ENCODE data around the gene KMT2C. TPM values are rescaled to one million over a fixed set of nuclear protein-coding genes. Genes with fewer than 3 reads are reported as not detected.
"Not testable (repeated sequence)": the region's sequence is repeated elsewhere in the genome, so short reads cannot be mapped to it uniquely, and the experiment has no call there.

Gene KMT2C
- polyA plus RNA-seq (2013, experiment 1 of 4) = 13.7 TPM
- 15.9 TPM for polyA plus RNA-seq (2013, experiment 2 of 4)
- polyA plus RNA-seq (2013, experiment 3 of 4) = 11.5 TPM
- 17.1 TPM for polyA plus RNA-seq (2013, experiment 4 of 4)

GRCh38 chr7:152435384-152436110, at the start of gene KMT2C:
TSS of gene KMT2C (minus strand) at chr7:152436003. CDS start at chr7:152435786, 217 bp downstream.
- no peaks in the 10 kb centered on the region for H3K9me3 ChIP-seq (ENCODE audit: control insufficient read depth, low read length)
- no peaks in the 10 kb centered on the region for H3K4me1 ChIP-seq (ENCODE audit: control insufficient read depth, insufficient read depth, low read length)
- H3K27ac ChIP-seq (ENCODE audit: insufficient read depth, low read depth, low read length, poor library complexity, severe bottlenecking) = peak within 1 kb of the TSS; percentile 85
- peak within 1 kb of the TSS; percentile 85 for H3K4me3 ChIP-seq (ENCODE audit: insufficient read depth, low read depth, low read length)
- peaks cover 7% of the 10 kb centered on the region for H3K27me3 ChIP-seq (ENCODE audit: control insufficient read depth, insufficient read depth, low read length, poor library complexity, severe bottlenecking)
- 0% methylated on average over 107 of the region's 107 CpGs for WGBS, 2 experiments
- H3K36me3 ChIP-seq (ENCODE audit: control insufficient read depth, insufficient read depth, low read length) = no peaks in the 10 kb centered on the region

- no peaks in the 10 kb centered on the region for H3K4me1 ChIP-seq (ENCODE audit: control insufficient read depth, insufficient read depth, low read length)
- H3K36me3 ChIP-seq (ENCODE audit: control insufficient read depth, insufficient read depth, low read length) = no peaks in the 10 kb centered on the region
- H3K4me3 ChIP-seq (ENCODE audit: insufficient read depth, low read depth, low read length) = no peak overlapping the region
- H3K27ac ChIP-seq (ENCODE audit: insufficient read depth, low read depth, low read length, poor library complexity, severe bottlenecking) = no peak overlapping the region
- no peaks in the 10 kb centered on the region for H3K27me3 ChIP-seq (ENCODE audit: control insufficient read depth, insufficient read depth, low read length, poor library complexity, severe bottlenecking)
- 91 to 93% methylated on average over 4 of the region's 4 CpGs for WGBS, 2 experiments
- H3K9me3 ChIP-seq (ENCODE audit: control insufficient read depth, low read length) = no peaks in the 10 kb centered on the region
Observed at GRCh38 chr7:152481082-152481481, 45.3 kb upstream of the KMT2C start.

- H3K4me1 ChIP-seq (ENCODE audit: control insufficient read depth, insufficient read depth, low read length) = no peaks in the 10 kb centered on the region
- H3K36me3 ChIP-seq (ENCODE audit: control insufficient read depth, insufficient read depth, low read length) = no peaks in the 10 kb centered on the region
- H3K4me3 ChIP-seq (ENCODE audit: insufficient read depth, low read depth, low read length) = no peak overlapping the region
- 92 to 93% methylated on average over 4 of the region's 4 CpGs for WGBS, 2 experiments
- no peaks in the 10 kb centered on the region for H3K27me3 ChIP-seq (ENCODE audit: control insufficient read depth, insufficient read depth, low read length, poor library complexity, severe bottlenecking)
- no peak overlapping the region for H3K27ac ChIP-seq (ENCODE audit: insufficient read depth, low read depth, low read length, poor library complexity, severe bottlenecking)
- no peaks in the 10 kb centered on the region for H3K9me3 ChIP-seq (ENCODE audit: control insufficient read depth, low read length)
Observed at GRCh38 chr7:152480664-152481063, 44.9 kb upstream of the KMT2C start.

GRCh38 chr7:152479595-152479994, 43.8 kb upstream of the KMT2C start:
- 92 to 94% methylated on average over 1 of the region's 1 CpG for WGBS, 2 experiments
- Histone ChIP-seq H3K4me3 (ENCODE audit: insufficient read depth, low read depth, low read length) (no peak overlapping the region), H3K27me3 (ENCODE audit: control insufficient read depth, insufficient read depth, low read length, poor library complexity, severe bottlenecking) (no peaks in the 10 kb centered on the region), H3K27ac (ENCODE audit: insufficient read depth, low read depth, low read length, poor library complexity, severe bottlenecking) (no peak overlapping the region), H3K9me3 (ENCODE audit: control insufficient read depth, low read length) (no peaks in the 10 kb centered on the region), H3K36me3 (ENCODE audit: control insufficient read depth, insufficient read depth, low read length) (no peaks in the 10 kb centered on the region), H3K4me1 (ENCODE audit: control insufficient read depth, insufficient read depth, low read length) (no peaks in the 10 kb centered on the region)

GRCh38 chr7:152478140-152478539, 42.3 kb upstream of the KMT2C start:
- 86 to 97% methylated on average over 2 of the region's 2 CpGs for WGBS, 2 experiments
- H3K36me3 ChIP-seq (ENCODE audit: control insufficient read depth, insufficient read depth, low read length) = no peaks in the 10 kb centered on the region
- H3K4me3 ChIP-seq (ENCODE audit: insufficient read depth, low read depth, low read length) = no peak overlapping the region
- no peaks in the 10 kb centered on the region for H3K4me1 ChIP-seq (ENCODE audit: control insufficient read depth, insufficient read depth, low read length)
- no peaks in the 10 kb centered on the region for H3K27me3 ChIP-seq (ENCODE audit: control insufficient read depth, insufficient read depth, low read length, poor library complexity, severe bottlenecking)
- H3K27ac ChIP-seq (ENCODE audit: insufficient read depth, low read depth, low read length, poor library complexity, severe bottlenecking) = no peak overlapping the region
- H3K9me3 ChIP-seq (ENCODE audit: control insufficient read depth, low read length) = no peaks in the 10 kb centered on the region

GRCh38 chr7:152477079-152477478, 41.3 kb upstream of the KMT2C start:
- WGBS, 2 experiments = 86 to 90% methylated on average over 2 of the region's 2 CpGs
- no peaks in the 10 kb centered on the region for H3K9me3 ChIP-seq (ENCODE audit: control insufficient read depth, low read length)
- no peak overlapping the region for H3K27ac ChIP-seq (ENCODE audit: insufficient read depth, low read depth, low read length, poor library complexity, severe bottlenecking)
- no peak overlapping the region for H3K4me3 ChIP-seq (ENCODE audit: insufficient read depth, low read depth, low read length)
- no peaks in the 10 kb centered on the region for H3K27me3 ChIP-seq (ENCODE audit: control insufficient read depth, insufficient read depth, low read length, poor library complexity, severe bottlenecking)
- H3K4me1 ChIP-seq (ENCODE audit: control insufficient read depth, insufficient read depth, low read length) = no peaks in the 10 kb centered on the region
- no peaks in the 10 kb centered on the region for H3K36me3 ChIP-seq (ENCODE audit: control insufficient read depth, insufficient read depth, low read length)

- Histone ChIP-seq H3K4me1 (ENCODE audit: control insufficient read depth, insufficient read depth, low read length) (no peaks in the 10 kb centered on the region), H3K27me3 (ENCODE audit: control insufficient read depth, insufficient read depth, low read length, poor library complexity, severe bottlenecking) (no peaks in the 10 kb centered on the region), H3K27ac (ENCODE audit: insufficient read depth, low read depth, low read length, poor library complexity, severe bottlenecking) (no peak overlapping the region), H3K4me3 (ENCODE audit: insufficient read depth, low read depth, low read length) (no peak overlapping the region), H3K36me3 (ENCODE audit: control insufficient read depth, insufficient read depth, low read length) (no peaks in the 10 kb centered on the region), H3K9me3 (ENCODE audit: control insufficient read depth, low read length) (no peaks in the 10 kb centered on the region)
- WGBS, 2 experiments = 96 to 98% methylated on average over 3 of the region's 3 CpGs
Observed at GRCh38 chr7:152476551-152476950, 40.7 kb upstream of the KMT2C start.

- not testable (repeated sequence) for H3K36me3 ChIP-seq (ENCODE audit: control insufficient read depth, insufficient read depth, low read length); H3K4me3 ChIP-seq (ENCODE audit: insufficient read depth, low read depth, low read length); H3K9me3 ChIP-seq (ENCODE audit: control insufficient read depth, low read length); H3K27ac ChIP-seq (ENCODE audit: insufficient read depth, low read depth, low read length, poor library complexity, severe bottlenecking); H3K27me3 ChIP-seq (ENCODE audit: control insufficient read depth, insufficient read depth, low read length, poor library complexity, severe bottlenecking); H3K4me1 ChIP-seq (ENCODE audit: control insufficient read depth, insufficient read depth, low read length)
- WGBS, 2 experiments = 96% methylated on average over 8 of the region's 8 CpGs
Observed at GRCh38 chr7:152471023-152471620, 35.3 kb upstream of the KMT2C start.

- H3K4me1 ChIP-seq (ENCODE audit: control insufficient read depth, insufficient read depth, low read length); H3K27ac ChIP-seq (ENCODE audit: insufficient read depth, low read depth, low read length, poor library complexity, severe bottlenecking); H3K36me3 ChIP-seq (ENCODE audit: control insufficient read depth, insufficient read depth, low read length); H3K27me3 ChIP-seq (ENCODE audit: control insufficient read depth, insufficient read depth, low read length, poor library complexity, severe bottlenecking); H3K4me3 ChIP-seq (ENCODE audit: insufficient read depth, low read depth, low read length); H3K9me3 ChIP-seq (ENCODE audit: control insufficient read depth, low read length): not testable (repeated sequence)
- 91 to 92% methylated on average over 7 of the region's 7 CpGs for WGBS, 2 experiments
Observed at GRCh38 chr7:152470251-152471022, 34.6 kb upstream of the KMT2C start.

GRCh38 chr7:152469576-152469975, 33.8 kb upstream of the KMT2C start:
- 90 to 94% methylated on average over 7 of the region's 7 CpGs for WGBS, 2 experiments
- H3K9me3 ChIP-seq (ENCODE audit: control insufficient read depth, low read length); H3K27ac ChIP-seq (ENCODE audit: insufficient read depth, low read depth, low read length, poor library complexity, severe bottlenecking); H3K36me3 ChIP-seq (ENCODE audit: control insufficient read depth, insufficient read depth, low read length); H3K4me1 ChIP-seq (ENCODE audit: control insufficient read depth, insufficient read depth, low read length); H3K27me3 ChIP-seq (ENCODE audit: control insufficient read depth, insufficient read depth, low read length, poor library complexity, severe bottlenecking); H3K4me3 ChIP-seq (ENCODE audit: insufficient read depth, low read depth, low read length): not testable (repeated sequence)

All from ectodermal cell (in vitro differentiated cells).